Motor neuron (in vitro differentiated cells): ENCODE results near the gene TRAF3IP1. TPM values are rescaled to one million over a fixed set of nuclear protein-coding genes. Genes with fewer than 3 reads are reported as not detected.

Experiments
- ATAC-seq, 8 experiments: fragments of 200-7000 bp; cut with Tn5 transposase; replicated peaks in 6 of 8; 2 replicates each; pipeline ENCODE4 v1.8.0; 2021; ENCODE audit warnings: mild to moderate bottlenecking in 8 of 8, moderate library complexity in 8 of 8
- H3K27ac ChIP-seq, 2 donors: fragments of 250-450 bp; sonication (Bioruptor Pico); 2 replicates each; pipeline ENCODE4 v1.9.0; 2021; ENCODE audit warnings: antibody characterized with exemption in 2 of 2, mild to moderate bottlenecking in 2 of 2, moderate library complexity in 1 of 2
- H3K4me1 ChIP-seq, 2 donors: fragments of 250-450 bp; sonication (Bioruptor Pico); replicated peaks in 1 of 2; 2 replicates each; pipeline ENCODE4 v1.6.1; 2021; ENCODE audit warnings: antibody characterized with exemption in 2 of 2, mild to moderate bottlenecking in 2 of 2, moderate library complexity in 1 of 2
- H3K4me3 ChIP-seq, 5 donors: fragments of 250-450 bp; sonication (Bioruptor Pico); 2 replicates each; pipeline ENCODE4 v1.9.0; 2021; ENCODE audit warnings: antibody characterized with exemption in 5 of 5, mild to moderate bottlenecking in 5 of 5, moderate library complexity in 4 of 5
- WGBS, 10 experiments: fragments of 450-650 bp; shearing (Covaris generic); methylation state at CpG; one replicate each; pipeline ENCODE4 v1.0.0; 2022; 5-methylcytosine and 5-hydroxymethylcytosine counted together
- in situ Hi-C, 9 experiments: fragments of 400-800 bp; cut with MboI; loops; one replicate each; pipeline ENCODE4 v1.15.0; 2021; ENCODE audit warnings: low sequenced_read_pairs in 9 of 9, low pct_unique_long_range_greater_than_20kb in 2 of 9; ENCODE audit not compliant: unreplicated experiment in 9 of 9
- total RNA-seq, 8 experiments: library from RNA; unstranded; fragments of 300-600 nt; gene quantifications; 2 replicates each; pipeline versions ENCODE4 v1.2.3 to v1.2.4, GENCODE V29; 2022

TRAF3IP1 gene
- total RNA-seq, 8 experiments from 2014 or later = 5.3 to 16.6 (median 11.7) TPM

- peak in 3 of 8 experiments; percentile 1 to 5 (median 5) for ATAC-seq
- 0 to 100% (median 29%) methylated on average over 1 to 6 of the region's 8 CpGs; no CpG with 5 or more reads in 3 of the 10 experiments for WGBS, 10 experiments
- in situ Hi-C loops = no loop called here
Measured at GRCh38 chr2:238290091-238290509, 30.2 kb upstream of the TRAF3IP1 start.

GRCh38 chr2:238290715-238291549, 29.4 kb upstream of the TRAF3IP1 start:
- H3K27ac ChIP-seq = no peak overlapping the region
- 60 to 100% (median 90%) methylated on average over 1 to 3 of the region's 5 CpGs; no CpG with 5 or more reads in 3 of the 10 experiments for WGBS, 10 experiments

More at GRCh38 chr2:238290091-238290509, 30.2 kb upstream of the TRAF3IP1 start:
- H3K4me3 ChIP-seq = no peak overlapping the region
- H3K27ac ChIP-seq = no peak overlapping the region
- peaks cover 33 to 35% of the 10 kb centered on the region in 2 donors for H3K4me1 ChIP-seq

GRCh38 chr2:238291550-238292281, 28.6 kb upstream of the TRAF3IP1 start:
- 92 to 100% (median 100%) methylated on average over 1 to 6 of the region's 8 CpGs; no CpG with 5 or more reads in 2 of the 10 experiments for WGBS, 10 experiments

More at GRCh38 chr2:238290715-238291549, 29.4 kb upstream of the TRAF3IP1 start:
- in situ Hi-C loops = no loop called here
- peaks cover 25 to 27% of the 10 kb centered on the region in 2 donors for H3K4me1 ChIP-seq
- ATAC-seq = no peak
- H3K4me3 ChIP-seq = no peak overlapping the region

GRCh38 chr2:238294046-238294392, 26.3 kb upstream of the TRAF3IP1 start:
- Histone ChIP-seq H3K27ac (no peak overlapping the region), H3K4me3 (no peak overlapping the region), H3K4me1 (peaks cover 9 to 11% of the 10 kb centered on the region in 2 donors)
- in situ Hi-C loops = no loop called here
- WGBS, 10 experiments = 20 to 100% (median 77%) methylated on average over 1 to 6 of the region's 9 CpGs; no CpG with 5 or more reads in 3 of the 10 experiments
- no peak for ATAC-seq

More at GRCh38 chr2:238291550-238292281, 28.6 kb upstream of the TRAF3IP1 start:
- no peak overlapping the region for H3K27ac ChIP-seq
- in situ Hi-C loops = no loop called here
- peaks cover 17 to 19% of the 10 kb centered on the region in 2 donors for H3K4me1 ChIP-seq
- ATAC-seq = no peak
- no peak overlapping the region for H3K4me3 ChIP-seq

DNA sequence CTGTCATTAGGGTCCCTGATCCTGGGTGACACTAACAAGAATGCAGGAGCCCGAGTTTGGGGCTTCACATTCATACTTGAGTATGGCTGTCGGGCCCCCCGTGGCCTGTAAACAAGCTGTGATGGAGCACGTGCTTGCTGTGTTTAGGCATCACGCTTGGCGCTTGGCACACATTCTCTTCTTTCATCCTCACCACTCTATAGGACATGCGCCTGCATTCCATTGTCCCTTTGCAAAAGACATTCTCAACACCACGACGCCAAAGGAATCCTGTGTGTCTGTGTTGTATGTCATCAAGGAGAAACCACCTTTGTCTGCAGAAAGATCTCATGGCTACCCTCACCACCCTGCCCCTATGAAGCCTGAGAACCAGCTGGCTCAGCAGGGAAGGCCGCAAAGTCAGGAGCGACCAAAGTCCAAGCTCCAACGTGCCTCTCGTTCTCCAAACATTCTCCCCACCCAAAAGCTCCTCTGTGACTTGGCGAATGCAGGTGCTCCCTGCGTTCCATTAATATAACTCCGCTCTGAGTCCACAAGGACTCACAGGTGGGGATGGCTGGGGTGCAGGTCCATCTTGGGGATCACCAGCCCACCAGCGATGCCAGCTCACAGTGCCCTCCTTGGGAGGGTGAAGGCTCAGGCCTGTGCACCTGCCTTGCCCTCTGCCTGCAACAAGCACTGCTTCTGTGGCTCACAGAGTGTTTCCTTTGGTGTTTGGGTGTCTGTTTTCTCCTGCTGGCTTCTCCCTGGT, 25.8 kb upstream of the TRAF3IP1 start:
- no peak for ATAC-seq
- in situ Hi-C loops = no loop called here
- Histone ChIP-seq H3K27ac (no peak overlapping the region), H3K4me1 (peaks cover 7 to 9% of the 10 kb centered on the region in 2 donors), H3K4me3 (no peak overlapping the region)
- WGBS, 10 experiments = 60 to 100% (median 81%) methylated on average over 1 to 7 of the region's 17 CpGs; no CpG with 5 or more reads in 3 of the 10 experiments

- Histone ChIP-seq H3K4me3 (no peak overlapping the region), H3K4me1 (peaks cover 0 to under 1% of the 10 kb centered on the region in 2 donors), H3K27ac (no peak overlapping the region)
- ATAC-seq = no peak
- 13 to 68% (median 56%) methylated on average over 1 to 7 of the region's 21 CpGs; no CpG with 5 or more reads in 1 of the 10 experiments for WGBS, 10 experiments
- in situ Hi-C loops = no loop called here
Measured at GRCh38 chr2:238295144-238296112, 24.9 kb upstream of the TRAF3IP1 start.

- Histone ChIP-seq H3K4me3 (no peak overlapping the region), H3K4me1 (no peaks in the 10 kb centered on the region), H3K27ac (no peak overlapping the region)
- in situ Hi-C loops = no loop called here
- peak in 3 of 8 experiments; percentile 7 to 22 (median 16) for ATAC-seq
- 13 to 56% (median 40%) methylated on average over 3 to 5 of the region's 24 CpGs; no CpG with 5 or more reads in 5 of the 10 experiments for WGBS, 10 experiments
Measured at GRCh38 chr2:238296638-238297457, 23.5 kb upstream of the TRAF3IP1 start.

GRCh38 chr2:238299803-238300202, 20.5 kb upstream of the TRAF3IP1 start:
- 48 to 91% (median 83%) methylated on average over 1 to 5 of the region's 7 CpGs; no CpG with 5 or more reads in 5 of the 10 experiments for WGBS, 10 experiments
- Histone ChIP-seq H3K4me1 (no peaks in the 10 kb centered on the region), H3K27ac (no peak overlapping the region), H3K4me3 (no peak overlapping the region)
- no peak for ATAC-seq
- in situ Hi-C loops = no loop called here

- peak in 2 of 8 experiments; percentile 52 to 56 for ATAC-seq
- WGBS, 10 experiments = 22 to 96% (median 79%) methylated on average over 2 to 3 of the region's 3 CpGs; no CpG with 5 or more reads in 2 of the 10 experiments
- H3K4me1 ChIP-seq = no peaks in the 10 kb centered on the region
- in situ Hi-C loops = no loop called here
- H3K27ac ChIP-seq = no peak overlapping the region
- no peak overlapping the region for H3K4me3 ChIP-seq
Measured at GRCh38 chr2:238302087-238302486, 18.2 kb upstream of the TRAF3IP1 start.

- 20 to 100% (median 70%) methylated on average over 1 to 5 of the region's 9 CpGs; no CpG with 5 or more reads in 5 of the 10 experiments for WGBS, 10 experiments
- no peak overlapping the region for H3K4me3 ChIP-seq
- H3K27ac ChIP-seq = no peak overlapping the region
- no peak for ATAC-seq
- no peaks in the 10 kb centered on the region for H3K4me1 ChIP-seq
- in situ Hi-C loops = no loop called here
Measured at GRCh38 chr2:238302751-238303150, 17.6 kb upstream of the TRAF3IP1 start.

DNA sequence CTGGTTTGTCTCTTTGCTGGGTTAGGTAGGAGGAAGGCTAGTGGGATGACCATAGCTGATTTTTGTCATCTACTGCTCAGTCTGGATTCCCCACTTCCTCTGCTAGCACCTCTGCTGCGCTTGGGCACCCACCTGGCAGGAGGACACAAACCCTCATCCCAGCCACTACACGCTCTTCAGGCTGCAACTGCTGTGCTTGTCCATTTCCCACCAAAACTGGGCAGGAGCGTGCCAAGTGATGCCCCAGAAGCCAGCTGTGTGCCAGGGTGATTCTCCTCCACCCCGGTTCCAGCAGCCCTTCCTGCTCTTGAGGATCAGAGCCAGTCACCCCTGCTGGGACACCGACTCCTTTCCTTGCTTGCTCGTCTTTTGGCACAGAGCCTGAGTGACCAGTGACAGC, 16.2 kb upstream of the TRAF3IP1 start:
- WGBS, 10 experiments = 67 to 100% (median 80%) methylated on average over 2 to 3 of the region's 6 CpGs; no CpG with 5 or more reads in 7 of the 10 experiments
- no peak for ATAC-seq
- Histone ChIP-seq H3K27ac (no peak overlapping the region), H3K4me3 (no peak overlapping the region), H3K4me1 (no peaks in the 10 kb centered on the region)
- in situ Hi-C loops = no loop called here
